Esophagus muscularis mucosa (tissue), 4 donors: ENCODE measurements around the gene NCMAP.

Experiments used
- CTCF ChIP-seq, 3 experiments: fragments of 200-600 bp in 2 of 3; fragments of 450-650 bp in 1 of 3; sonication (generic) in 2 of 3; IDR thresholded peaks; one replicate each; pipeline ENCODE4 v1.5.1; 2017 to 2019; ENCODE audit warnings: antibody characterized with exemption in 3 of 3, mild to moderate bottlenecking in 2 of 3, moderate library complexity in 1 of 3
- EP300 ChIP-seq: sonication (generic); formaldehyde crosslinking; IDR thresholded peaks from one replicate; pipeline ENCODE4 v1.6.1; 2017; ENCODE audit warnings: antibody characterized with exemption
- POLR2A ChIP-seq: fragments of 450-650 bp; IDR thresholded peaks from one replicate; pipeline ENCODE4 v1.6.1; 2017; ENCODE audit warnings: antibody characterized with exemption, moderate library complexity, mild to moderate bottlenecking, low read depth
- POLR2AphosphoS5 ChIP-seq, 2 donors: sonication (generic); formaldehyde crosslinking; IDR thresholded peaks; one replicate each; pipeline ENCODE4 v1.6.1; 2017; ENCODE audit warnings: antibody characterized with exemption in 2 of 2

- no peak for TF ChIP-seq CTCF (IDR thresholded peaks at IDR 0.05)
- no peak for TF ChIP-seq POLR2A
- no peak for TF ChIP-seq POLR2AphosphoS5 (IDR thresholded peaks at IDR 0.05)
- TF ChIP-seq EP300: no peak
Observed at GRCh38 chr1:24605534-24606295, 49.8 kb downstream of the NCMAP start.
